Fibroblast of skin of scalp (primary cell): ENCODE data around the gene TPSAB1.
"Not testable (repeated sequence)": the region's sequence is repeated elsewhere in the genome, so short reads cannot be mapped to it uniquely, and the experiment has no call there.

Source experiments
- DNase-seq: peaks from one replicate; pipeline ENCODE4 v3.0.0-alpha.2; 2013

Gene TPSAB1

DNA sequence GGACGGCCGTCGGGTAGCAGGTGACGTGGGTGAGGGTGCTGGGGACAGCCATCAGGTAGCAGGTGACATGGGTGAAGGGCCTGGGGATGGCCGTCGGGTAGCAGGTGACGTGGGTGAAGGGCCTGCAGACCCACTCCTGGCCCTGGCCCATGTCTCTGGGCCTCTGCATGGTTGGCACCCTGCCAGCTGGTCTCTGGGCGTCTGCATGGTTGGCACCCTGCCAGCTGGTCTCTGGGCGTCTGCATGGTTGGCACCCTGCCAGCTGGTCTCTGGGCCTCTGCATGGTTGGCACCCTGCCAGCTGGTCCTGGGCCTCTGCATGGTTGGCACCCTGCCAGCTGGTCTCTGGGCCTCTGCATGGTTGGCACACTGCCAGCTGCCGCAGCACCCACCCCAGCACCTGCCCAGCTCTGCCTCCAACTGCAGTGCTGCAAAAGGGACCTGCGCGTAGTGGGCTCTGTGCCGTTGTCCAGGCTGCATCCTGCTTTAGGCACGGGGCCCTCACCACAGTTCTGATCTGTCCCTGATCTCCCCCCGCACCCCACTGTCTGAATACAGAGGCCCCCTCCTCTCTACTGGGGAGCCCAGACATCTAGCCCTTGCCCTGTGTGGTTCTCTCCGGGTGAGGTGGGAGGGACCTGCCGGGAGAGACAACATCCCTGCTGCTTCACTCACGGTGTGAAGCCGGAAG is 31.4 kb downstream of the TPSAB1 start:
- DNase-seq, result not testable (repeated sequence)

DNA sequence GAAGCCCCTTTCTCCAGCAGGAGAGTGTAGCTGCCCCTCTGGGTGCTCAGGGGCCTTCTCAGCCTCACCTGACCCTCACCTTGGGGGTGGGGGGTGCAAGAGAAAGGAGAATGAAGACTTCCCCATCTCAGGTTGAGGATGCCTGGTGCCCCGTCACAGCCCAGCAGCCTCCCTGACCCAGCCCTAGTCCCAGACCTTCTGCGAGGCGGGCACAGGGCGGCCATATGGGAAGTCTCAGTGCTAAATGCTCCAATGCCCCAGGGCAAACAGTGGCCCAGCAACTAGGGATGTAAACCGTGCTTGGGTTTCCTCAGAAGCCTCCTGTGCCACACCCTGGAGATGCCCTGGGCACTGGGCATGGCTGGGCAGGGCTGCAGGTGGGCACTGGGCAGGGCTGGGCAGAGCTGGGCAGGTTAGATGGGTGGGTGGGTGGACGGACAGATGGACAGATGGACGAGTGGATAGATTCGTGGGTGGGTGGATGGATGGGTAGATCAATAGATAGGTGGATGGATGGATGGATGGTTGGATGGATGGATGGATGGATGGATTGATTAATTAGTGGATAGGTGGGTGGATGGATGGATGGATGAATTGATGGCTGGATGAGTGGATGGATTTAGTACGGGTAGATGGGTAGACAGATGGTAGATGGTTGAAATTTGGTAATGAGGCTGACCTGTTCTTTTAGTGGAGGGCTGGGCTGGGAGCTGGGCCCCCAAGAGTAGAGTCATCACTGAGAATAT is 32.1 kb downstream of the TPSAB1 start:
- DNase-seq, result no peak

DNA sequence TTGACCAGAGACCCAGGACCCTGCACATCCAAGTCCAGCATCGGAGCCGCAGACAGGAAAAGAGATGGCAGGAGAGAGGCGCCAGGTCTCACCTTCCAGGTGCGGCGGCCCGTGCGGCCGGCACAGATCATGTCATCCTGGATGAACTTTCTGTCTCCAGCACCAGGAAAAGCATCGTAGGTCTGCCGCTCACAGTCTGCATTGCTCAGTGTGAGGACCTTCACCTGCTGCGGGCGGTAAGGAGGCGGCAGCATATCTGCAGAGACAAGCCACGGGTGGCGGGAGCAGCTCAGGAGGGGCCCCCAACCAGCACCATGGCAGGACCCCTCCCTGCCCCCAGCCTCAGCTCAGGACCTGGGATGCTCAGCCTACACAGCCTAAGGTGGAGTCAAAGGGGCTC is 33.3 kb downstream of the TPSAB1 start:
- DNase-seq, result no peak

DNA sequence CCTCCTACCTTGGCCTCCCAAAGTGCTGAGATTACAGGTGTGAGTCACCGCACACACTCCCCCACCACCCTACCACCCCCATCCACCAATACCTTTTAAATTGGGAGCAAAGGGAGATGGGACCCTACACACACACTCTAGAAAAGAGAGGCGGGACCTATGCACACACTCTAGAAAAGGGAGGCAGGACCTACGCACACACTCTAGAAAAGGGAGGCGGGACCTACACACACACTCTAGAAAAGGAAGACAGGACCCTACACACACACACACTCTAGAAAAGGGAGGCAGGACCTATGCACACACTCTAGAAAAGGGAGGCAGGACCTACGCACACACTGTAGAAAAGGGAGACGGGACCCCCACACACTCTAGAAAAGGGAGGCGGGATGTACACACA is 34.3 kb downstream of the TPSAB1 start:
- no peak for DNase-seq

DNA sequence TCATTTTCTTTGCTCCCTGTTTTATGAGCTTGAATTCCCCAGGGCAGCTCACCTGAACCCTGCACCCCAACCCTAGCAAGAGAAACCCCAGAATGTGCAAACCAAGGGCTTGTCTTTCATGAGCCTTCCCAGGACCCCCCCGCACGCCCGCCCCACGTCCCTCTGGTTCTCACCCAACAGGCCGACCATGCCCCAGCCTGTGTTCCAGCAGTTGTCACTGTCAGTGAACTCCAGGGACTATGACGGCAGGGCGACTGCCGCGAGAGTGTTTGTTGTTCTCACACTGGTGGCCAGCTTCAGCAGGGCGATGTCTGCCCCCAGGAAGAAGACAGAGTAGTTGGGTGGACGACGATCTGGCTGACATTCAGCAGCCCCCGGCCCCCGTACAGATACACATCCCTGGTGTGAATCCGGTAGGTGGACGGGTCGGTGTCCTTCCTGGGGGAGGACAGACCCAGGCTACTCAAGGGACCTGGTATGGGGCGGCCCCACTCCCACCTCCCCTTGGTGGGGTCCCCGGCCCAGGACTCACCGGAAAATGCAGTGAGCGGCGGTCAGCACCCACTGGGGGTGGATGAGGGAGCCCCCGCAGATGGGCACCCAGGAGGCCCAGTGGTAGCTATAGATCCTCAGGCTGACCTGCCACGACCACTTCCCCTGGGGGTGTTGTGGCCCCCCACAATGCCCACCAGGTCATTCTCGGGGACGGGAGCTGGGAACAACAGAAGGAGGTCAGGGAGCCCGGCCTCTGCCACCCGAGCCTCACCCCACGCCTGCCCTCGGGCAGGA is 35.5 kb downstream of the TPSAB1 start:
- DNase-seq, result no peak

DNA sequence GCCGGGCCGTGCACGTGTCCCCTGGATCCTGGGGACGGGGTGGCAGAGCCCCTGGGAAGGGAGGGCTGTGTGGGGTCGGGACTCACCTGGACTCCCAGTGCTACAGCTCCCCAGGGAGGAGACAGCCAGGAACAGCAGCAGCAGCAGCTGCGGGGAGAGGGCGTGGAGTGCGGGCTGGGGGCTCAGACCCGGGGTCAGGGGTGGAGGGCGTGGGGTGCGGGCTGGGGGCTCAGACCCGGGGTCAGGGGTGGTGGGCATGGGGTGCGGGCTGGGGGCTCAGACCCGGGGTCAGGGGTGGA is 36.0 kb downstream of the TPSAB1 start:
- no peak for DNase-seq

DNA sequence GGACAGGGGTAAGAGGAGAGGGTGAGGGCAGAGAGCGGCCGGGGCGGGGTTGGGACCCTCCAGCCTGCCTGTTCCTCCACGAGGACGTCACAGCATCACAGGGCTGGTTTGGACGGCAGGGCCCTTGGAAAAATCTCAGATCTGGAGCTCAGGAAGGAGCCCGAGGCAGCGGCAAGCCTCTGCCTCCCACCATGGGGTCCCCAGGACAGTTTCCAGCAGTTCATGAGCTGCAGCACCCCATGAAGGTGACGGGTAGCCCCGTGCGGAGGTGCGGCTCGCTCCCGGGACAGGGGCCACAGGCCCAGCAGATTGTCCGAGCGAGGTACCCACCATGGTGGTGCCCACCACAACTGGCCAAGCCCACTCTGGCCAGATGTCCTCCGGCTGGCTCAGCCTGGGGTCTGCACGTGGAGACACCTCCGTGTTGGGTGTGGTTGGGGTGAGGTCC is 36.7 kb downstream of the TPSAB1 start:
- DNase-seq, result no peak

DNA sequence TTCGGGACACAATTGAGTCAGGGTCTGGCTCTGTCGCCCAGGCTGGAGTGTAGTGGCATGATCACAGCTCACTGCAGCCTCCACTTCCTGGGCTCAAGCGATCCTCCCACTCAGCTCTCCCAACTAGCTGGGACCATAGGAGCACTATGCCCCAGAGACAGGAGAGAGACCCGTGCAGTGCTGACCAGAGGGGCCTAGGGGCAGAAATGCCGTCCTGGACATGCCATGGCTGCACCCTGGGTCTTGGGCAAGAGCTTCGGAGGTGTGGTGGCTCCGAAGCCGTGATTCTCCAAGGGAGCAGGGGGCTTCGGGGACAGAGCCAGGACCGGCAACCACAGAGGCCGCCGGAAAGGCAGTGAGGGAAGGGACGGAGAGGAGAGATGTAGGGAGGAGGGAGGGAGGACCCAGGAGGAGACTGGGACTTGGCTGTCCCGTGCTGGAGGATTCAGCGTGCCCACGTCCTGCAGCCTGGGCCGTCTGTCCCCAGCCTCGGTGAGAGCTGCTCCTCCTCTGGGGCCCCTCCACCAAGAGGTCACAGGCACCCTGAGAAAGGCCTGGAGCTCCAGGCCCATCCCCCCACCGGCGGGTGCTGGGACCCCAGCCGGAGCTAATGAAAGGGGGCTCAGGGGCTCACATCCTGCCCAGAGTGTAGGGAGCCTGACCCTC is 37.2 kb downstream of the TPSAB1 start:
- DNase-seq, result no peak

DNA sequence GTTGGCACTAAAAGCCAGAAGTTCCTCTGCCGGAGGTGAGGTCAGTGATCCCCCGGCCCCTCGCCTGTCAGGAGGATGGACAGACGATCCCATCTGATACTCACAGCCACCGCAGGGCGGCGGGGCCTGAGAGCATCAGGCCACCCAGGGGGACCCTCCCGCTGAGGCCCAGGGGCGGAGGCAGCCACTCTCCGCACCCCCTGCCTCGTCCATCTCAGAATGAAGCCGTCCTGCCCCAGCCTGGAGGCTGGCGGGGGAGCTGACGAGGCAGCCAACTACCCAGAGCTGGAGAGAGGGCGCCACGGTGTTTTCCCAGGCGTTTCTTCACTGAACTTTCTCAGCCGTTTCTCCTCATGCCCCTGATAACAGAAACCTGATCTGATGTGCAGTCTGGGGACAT is 38.0 kb downstream of the TPSAB1 start:
- DNase-seq, result peak; percentile 15

DNA sequence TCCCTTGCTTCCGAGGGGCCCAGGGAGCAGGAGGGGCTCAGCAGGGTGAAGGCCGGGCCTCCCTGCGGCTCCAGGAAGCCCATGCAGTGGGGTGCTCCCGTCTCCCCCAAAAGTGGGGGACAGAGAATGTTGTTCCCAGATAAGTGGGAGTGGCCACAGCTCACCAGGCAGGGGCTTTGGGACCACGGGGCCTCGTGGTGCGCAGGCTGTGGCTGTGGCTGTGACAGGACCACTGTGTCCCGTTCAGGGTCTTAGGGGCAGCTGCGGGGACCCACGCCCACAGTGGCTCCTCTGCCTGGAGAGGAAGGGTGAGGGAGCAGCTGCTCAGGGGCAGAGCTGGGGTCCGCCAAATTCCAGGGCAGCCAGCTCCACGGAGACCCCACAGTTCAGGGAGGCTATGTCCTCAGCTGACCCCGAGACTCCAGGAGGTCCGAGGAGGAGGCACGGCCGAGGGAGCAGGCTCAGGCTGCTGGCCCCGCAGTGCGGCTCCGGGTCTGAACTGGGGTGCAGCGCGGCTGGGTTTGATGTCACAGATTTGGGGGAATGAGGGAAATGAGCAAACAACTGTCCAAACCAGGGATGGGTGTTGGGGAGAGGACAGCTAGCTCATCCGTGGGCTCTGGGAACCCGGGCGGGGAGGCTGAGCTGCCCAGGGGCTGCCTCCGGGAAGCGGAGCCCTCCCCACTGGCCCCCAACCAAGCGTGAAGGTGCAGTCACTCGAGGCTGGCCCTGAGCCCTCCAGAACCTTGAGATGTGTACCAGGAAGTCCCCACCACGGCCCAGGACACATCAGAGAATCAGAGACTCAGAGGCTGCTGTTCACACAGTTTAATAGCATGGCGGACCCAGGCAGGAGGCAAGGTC is 38.8 kb downstream of the TPSAB1 start:
- no peak for DNase-seq

DNA sequence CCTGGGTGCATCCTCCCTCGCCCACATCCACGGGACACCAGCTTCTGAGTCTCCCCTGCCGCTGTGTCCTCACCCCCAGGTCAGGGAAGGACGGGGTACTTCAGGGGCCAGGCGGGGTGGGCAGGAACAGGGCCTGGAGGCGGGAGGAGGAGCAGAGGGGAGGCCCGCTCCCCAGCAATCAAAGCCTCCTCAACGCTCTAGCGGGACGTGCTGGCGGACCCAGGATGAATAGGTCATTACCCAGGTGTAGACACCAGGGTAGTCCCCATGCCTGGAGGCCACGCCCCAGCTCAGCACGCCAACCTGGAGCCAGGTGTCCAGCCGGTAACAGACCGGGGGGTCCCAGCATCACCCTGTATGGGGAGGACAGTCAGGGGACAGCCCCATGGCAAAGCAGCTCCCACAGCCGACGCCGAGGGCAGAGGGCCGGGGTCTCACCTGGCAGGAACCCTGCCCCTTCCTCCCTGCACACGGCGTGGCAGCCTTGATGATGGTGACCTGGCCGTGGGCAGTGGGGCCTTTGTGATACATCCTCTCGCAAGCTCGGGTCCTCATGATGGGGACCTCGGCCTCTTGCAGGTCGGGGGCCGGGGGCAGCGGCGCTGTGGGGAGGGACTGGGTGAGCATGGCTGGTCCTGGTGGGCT is 39.6 kb downstream of the TPSAB1 start:
- no peak for DNase-seq

DNA sequence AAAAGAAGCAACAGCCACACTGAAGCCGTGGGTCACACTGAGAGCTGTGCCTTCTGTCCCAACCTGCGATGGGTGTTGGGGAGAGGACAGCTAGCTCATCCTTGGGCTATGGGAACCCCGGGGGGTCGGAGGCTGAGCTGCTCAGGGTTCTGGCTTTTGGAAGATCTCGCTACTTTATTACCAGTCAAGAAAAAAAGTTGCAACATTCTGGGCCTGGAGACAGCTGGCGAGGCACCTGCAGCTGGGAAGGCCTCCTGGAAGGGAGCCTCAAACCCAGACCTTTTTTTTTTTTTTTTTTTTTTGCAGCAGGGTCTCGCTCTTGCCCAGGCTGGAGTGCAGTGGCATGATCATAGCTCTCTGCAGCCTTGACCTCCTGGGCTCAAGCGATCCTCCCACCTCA is 40.3 kb downstream of the TPSAB1 start:
- no peak for DNase-seq

DNA sequence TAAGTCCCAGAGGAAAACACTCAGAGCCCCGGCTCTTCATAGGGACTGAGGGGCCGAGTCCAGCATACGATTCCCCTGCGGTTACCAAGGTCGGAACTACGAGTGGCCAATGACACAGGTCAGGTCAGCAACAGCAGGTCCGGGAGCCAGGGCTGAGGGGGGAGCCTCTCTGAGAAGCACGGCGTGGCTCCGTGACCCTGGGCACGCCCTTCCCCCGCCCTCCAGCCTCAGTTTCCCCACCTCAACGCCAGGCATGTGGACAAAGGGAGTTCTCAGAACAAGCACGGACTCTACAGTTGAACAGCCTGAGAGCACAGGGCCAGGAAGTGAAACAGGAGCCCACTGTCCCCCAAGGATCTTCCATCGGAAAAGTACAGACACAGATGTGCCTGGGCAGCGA is 41.0 kb downstream of the TPSAB1 start:
- no peak for DNase-seq

DNA sequence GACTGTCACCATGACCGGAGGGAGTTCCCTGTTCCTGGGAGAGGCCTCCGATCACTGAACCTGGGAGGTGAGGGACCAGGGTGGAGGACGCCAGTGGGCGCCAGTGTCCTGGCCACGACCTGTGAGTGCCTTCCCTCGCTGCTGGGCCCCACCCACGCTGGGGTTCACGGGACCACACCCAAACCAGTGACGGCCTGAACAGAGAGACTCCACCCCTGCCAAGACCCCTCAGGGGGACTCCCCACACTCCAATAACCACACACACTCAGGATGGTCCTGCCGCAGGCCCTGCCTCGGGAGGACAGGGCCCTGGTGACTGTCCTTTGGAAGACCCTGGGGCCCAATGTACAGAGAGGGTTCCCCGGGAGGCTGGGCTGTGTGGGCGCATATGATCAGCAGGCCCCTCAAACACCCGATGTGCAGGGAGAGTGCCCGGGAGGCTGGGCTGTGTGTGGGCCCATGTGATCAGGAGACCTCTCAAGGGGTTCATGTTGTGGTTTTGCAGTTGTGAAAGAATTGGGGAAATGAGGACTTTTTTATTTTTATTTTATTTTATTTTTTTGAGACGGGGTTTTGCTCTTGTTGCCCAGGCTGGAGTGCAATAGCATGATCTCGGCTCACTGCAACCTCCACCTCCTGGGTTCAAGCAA is 41.9 kb downstream of the TPSAB1 start:
- DNase-seq, result no peak

DNA sequence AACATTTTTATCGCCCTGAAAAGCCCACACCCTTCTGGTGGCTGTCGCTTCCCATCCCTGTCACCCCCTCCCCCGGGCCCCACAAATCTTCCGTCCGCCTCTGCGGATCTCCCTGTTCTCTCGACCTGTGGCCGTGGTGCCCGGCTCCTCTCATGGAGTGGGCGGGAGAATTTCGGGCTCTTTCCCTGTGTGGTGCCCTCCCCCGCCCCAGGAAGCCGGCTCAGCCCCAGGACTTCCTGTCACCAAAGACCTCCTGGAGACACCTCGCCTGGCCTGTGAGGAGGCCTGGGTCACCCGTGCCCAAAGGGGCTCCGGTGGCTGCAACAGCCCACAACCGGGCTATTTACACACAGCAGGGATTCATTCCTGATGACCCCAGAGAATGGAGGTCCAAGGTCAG is 42.8 kb downstream of the TPSAB1 start:
- DNase-seq, result no peak

DNA sequence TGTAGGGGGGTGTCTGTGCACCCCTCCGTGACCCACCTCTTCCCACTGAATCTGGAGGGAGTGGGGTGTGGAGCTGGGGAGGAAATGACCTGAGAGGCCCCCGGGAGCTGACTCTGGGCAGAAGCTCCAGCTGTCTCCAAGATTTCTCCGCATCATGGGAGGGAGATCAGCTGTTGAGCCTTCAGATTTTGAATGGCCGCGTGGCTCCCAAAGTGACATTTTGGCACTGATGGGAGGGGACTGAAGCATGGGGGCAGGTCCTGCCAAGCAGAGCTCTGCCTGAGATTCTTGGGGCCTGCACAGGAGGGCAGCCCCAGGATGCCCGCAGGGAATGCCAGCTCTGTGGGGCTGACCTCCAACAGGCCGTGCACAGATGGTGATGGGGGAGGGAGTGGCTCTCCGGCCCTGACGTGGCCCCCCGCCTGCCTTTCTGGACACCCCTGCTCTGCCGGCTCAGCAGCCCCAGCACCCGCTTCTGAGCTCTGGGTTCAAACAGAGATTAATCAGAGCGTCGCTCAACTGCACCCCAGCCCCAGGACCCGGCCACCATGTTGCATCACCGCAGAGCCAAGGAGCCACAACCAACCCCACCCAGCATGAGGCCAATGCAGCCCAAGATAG is 43.6 kb downstream of the TPSAB1 start:
- no peak for DNase-seq

DNA sequence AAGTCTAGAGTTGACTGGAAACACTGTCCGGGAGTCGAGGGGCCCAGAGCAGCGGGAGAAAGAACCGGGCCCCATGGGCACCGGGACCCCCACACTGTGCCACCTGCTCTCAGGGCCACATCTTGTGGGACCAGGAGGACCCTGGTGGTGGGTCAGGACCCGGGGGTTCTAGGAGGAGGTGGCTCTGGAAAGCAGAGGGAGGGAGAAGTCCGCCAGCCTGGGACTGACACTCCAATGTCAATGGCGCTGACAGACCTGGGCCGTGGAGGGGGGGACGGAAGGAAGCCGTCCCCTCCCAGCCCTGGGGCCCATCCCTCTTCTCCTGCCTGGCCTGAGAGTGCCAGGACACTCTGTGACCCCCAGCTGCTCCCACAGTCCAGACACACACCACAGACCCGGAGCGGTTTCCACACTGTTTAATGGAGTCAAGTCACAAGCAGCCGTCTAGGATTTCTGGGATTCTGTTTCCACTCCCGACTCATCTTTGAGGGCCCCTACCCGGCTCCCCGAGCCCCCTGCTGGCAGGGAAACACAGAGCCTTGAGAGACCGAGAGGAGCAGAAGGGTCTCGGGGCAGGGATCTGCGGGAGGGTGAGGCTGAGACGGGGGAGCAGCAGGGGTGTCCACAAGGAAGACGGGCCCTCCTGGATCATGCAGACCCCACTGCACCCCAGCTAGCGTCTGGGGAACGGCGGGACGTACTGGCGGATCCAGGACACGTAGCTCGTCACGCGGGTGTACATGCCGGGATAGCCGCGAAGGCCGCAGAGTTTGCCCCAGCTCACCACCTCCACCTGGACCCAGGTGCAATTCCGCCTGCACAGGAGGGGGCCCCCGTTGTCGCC is 45.4 kb downstream of the TPSAB1 start:
- no peak for DNase-seq

DNA sequence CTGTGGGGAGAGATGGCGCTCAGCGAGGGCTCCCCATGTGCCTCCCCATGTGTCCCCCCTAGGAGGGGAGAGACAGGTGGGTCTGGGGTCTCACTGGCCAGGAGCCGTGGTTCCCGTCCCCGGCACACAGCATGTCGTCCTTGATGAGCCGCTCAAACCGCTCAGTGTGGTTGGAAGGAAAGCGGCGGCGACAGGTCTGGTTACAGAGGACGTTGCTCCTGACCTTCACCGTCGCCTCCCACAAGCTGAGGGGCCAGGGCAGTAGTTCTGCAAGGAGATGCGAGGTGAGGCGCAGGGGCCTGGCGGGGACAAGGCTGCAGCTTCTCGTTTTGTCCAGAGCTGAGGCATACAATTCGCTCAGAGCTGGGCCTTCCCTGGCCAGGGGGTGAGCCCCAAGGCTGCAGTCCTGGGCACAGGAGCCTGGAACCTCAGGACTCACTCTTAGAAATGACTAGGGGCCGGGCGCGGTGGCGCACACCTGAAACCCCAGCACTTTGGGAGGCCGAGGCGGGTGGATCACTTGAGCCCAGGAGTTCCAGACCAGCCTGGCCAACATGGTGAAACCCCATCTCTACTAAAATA is 46.1 kb downstream of the TPSAB1 start:
- DNase-seq, result no peak

DNA sequence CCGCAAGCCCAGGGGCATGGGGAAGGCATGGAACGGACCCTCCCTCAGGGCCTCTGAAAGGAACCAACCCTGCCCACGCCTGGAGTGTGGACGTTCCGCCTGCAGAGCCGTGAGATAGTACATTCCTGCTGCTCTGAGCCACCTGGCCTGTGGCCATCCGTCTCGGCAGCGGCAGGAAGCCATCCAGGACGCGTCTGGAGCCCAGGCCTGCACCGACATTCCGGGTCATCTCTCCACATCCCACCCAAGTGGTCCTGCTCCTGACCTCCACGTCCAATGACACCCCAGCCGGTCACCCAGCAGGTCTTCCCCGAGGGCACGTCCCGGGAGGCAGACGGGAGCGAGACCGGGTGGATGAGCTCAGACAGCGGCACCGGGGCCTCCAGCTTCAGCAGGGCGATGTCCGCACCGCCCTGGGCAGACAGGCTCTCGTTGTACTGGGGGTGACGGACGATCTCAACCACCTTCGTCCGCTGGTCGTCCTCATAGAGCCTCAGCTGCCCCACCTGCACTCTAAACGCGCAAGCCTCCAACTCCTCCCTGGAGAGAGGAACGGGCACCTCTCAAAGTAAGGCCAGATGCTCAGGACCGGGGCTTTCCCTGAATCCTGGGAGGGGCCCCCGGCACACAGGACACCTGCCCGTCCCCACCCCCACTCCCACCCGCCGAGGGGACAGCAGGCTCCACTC is 47.6 kb downstream of the TPSAB1 start:
- no peak for DNase-seq
